CD4-positive, alpha-beta T cell treated with Interleukin-1 beta for 1 hour (primary cell): ENCODE results near the gene CIAO3.

Source experiments
- DNase-seq, 2 donors: peaks; one replicate each; pipeline ENCODE4 v3.0.0-alpha.2; 2020 to 2022

The CIAO3 gene

GRCh38 chr16:734208-734980 is 6.4 kb downstream of the CIAO3 start:
- DNase-seq: no peak

DNA sequence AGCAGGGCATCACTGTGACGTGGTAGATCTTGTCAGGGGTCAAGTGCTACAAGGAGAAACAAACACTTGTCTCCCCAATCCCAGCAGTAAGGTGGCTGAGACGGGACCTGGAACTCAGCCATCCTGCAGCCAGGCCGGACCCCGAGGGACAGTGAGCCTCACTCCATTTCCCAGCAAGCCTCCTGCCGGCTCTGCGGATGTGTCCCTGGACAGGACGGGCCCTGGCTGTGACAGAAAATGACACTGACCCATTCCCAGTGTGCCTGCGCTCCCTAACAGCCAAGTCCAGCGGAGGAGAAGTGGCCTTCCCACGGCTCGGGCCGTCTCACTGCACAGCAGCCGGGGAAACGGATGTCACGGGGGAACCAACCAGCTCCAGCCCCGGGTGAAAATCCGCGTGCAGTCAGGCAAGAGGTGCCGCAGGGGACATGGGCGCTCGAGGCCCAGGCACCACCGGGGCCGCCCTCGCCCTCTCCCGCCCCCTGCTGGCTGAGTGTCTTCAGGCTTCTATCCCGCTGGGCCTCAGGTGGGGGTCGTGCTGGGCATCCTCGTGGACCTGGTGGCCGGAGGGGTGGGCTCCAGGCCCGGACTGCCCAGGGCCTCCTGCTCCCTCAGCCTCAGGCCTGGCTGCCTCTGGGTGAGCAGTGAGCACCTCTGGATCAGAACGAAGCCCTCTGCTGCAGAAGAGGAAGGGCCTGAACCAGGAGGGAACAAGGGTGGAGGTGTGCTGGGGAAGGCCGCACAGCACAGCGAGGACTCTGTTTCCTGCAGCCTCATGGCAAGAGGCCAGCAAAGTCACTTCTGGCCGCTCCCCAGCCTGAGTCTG is 7.2 kb downstream of the CIAO3 start:
- DNase-seq: no peak

DNA sequence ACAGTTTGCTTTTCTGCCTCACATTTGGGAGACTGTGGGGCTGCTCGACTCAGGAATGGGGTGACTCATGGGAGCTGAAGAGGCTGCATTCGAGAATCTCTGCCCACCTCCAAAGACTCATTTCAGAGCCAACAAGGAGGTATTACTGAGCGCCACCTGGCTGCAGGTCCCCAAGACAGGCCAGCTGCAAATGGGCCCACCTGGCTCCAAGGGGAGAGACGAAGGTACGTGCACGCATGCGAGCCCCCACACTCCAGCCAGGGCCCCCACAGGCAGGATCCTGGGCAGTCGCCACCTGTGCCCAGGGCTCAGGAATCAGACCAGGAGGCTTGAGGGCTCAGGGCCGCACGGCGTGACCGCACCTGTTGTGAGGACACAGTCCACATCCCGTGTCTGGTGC is 7.9 kb downstream of the CIAO3 start:
- DNase-seq: no peak

DNA sequence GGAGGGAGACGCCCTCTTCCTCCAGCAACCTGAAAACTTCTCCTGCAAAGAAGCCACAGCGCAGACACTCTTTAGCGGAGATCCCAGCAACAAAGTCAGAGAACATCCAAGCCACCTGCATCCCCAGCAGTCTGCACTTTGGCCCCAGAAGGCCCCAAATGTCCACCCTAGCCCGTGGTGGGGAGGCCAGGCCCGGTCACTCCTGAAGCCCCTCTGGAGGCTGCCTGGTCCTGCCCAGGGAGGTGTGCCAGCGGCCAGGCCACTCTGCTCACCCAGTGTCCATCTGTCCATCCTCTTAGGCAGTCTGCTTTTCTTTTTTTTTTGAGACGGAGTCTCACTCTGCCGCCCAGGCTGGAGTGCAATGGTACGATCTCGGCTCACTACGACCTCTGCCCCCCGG is 8.5 kb downstream of the CIAO3 start:
- DNase-seq: no peak

DNA sequence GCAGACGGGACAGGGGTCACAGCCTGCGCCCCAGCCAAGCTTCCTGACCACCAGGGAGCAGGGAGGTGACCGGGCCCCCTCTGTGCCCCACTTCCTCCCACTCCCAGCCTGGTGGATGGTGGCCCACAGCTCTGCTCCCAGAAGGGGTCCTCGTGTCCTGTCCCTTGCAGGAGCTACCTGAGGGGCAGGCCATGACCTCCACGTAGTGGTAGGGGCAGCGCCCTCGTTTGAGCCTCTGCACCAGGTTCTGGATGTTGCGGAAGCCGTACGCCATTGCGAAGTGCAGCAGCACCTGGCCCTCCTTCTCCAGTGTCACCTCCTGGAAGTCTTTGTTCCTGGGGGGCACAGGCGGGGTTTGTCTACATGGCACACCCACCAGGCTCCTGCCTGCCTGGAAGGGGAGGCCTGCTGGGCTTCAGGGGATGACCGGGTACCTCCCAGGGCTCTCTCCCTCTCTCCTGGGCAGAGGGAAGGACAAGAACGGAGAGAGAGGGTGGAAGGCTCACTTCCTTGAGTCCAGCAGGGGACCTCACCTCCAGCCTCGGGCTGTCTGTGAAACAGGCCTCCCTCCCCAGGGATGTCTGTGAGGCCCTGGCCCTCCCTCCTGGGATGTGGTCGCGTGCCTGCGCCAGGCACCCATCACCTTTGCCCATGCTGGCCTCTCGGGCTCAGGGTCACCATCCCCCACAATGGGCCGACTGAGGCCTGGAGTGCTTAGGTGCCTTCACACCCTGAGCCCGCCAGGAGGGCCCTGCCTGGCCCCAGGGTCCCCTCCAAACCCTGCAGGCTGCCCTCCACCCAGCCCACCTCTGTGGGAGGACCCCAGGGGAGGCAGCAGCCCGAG is 9.9 kb downstream of the CIAO3 start:
- DNase-seq: no peak

- no peak for DNase-seq
Observed at GRCh38 chr16:729768-730665, 10.8 kb downstream of the CIAO3 start.

GRCh38 chr16:728890-729744 is 11.7 kb downstream of the CIAO3 start:
- DNase-seq: no peak

- peak; percentile 77 for DNase-seq
Observed at GRCh38 chr16:728131-728889, 12.5 kb downstream of the CIAO3 start.

- DNase-seq: peak; percentile 36 to 40
Observed at GRCh38 chr16:727291-727977, 13.4 kb downstream of the CIAO3 start.

DNA sequence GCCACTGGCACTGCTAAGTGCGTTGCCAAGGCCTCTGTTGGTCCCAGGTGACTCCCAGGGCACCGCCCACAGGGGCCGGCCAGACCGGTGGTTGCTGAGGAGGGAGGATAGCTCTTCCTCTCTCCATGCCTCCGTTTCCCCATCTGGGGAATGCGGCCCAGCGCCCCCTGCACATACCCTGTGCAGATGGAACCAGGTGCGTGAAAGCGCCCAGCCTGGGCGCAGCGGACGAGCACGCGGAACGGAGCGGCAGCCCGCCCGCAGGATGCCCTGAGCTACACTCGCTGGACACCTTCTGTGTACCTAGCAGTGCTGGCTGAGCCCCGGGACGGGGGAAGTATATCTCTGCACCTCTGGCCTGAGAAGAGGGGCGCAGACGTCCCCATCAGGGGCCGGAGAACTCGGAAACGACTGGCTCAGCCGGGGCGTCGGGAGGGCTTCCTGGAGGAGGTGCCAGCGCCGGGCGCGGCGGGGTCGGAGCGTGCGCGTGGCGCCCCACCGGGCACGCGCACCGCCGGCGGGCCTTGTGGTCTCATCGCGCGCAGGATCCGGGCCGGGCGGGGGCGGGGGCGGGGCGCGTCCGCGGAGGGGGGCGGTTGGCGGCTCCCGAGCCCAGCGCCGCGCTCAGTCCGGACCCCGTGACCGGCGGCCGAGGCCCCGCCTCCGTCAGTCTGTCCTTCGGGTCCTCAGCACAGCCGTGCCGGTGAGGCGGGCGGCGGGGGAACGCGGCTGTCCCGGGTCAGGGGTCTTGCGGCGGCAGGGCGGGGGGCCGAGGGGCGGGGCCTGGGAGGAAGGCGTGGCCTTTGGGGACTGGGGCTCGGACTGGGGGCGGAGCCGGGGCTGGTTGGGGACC is 14.1 kb downstream of the CIAO3 start, which contains the start of the genes CCDC78 and HAGHL:
Gene CCDC78 (minus strand): TSS at position 6 of the 853 bp plus-strand sequence. CDS start 76 bp downstream, outside the sequence.
Gene HAGHL (plus strand): TSS at position 669 of the 853 bp plus-strand sequence. CDS start 404 bp downstream, outside the sequence.
- DNase-seq: peak; percentile 68 to 75

GRCh38 chr16:726188-726437 is 14.7 kb downstream of the CIAO3 start:
- no peak for DNase-seq

- no peak for DNase-seq
Observed at GRCh38 chr16:725463-726187, 15.2 kb downstream of the CIAO3 start.

DNA sequence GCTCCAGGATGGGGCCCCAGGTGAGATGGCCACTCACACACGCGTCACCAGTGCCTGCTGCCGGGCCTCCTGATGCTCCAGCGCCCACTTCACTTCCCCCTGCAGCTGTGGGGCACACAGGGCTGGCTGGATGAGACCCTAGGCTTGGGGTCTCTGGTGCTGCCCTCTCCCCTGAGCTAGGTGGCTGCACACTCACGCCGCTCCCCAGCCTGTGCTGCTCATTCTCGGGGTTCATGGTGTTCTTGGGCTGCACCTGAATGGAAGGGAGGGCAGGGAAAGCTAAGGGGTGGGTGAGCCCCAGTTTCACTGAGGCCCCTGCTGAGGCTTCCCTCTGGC is 15.8 kb downstream of the CIAO3 start:
- DNase-seq: no peak

DNA sequence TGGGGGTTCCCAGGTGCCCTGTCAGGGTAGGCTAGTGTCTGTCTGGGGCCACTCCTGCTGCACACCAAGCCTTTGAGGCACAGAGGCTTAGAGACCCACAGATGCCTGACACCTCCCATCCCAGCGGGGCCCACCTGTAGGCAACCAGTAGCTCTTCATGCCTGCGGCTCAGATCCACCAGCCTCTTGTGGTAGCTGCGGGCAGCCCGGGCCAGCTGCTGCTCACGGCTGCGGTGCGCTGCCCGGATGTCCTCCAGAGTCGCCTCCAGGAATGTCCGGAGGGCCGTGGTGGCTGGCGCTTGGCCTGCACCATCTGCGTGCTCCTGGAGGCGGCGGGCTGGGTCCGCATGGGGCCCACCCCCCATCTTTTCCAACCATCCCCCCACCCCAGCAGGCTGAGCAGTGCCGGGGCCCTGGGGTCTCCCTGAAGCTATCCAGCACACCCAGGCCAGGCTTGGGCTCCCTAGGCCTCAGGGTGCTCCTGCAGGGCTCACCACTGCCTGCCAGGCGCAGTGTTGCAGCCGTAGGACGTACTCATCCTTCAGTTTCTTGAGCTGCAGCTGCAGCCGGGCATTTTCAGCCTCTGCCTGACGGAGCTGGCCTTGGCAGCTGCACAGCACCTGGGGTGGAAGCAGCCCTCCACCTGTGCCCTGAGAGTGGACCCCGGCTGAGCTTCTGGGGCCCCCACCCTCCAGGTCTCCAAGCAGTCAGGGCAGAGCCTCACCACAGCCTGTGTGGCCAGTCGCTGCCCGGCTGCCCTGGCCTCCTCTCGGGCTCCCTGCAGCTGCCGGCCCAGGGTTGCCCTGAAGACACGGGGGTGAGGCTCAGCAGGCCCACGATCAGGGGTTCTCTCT is 16.4 kb downstream of the CIAO3 start:
- DNase-seq: no peak

GRCh38 chr16:723695-724094 is 17.1 kb downstream of the CIAO3 start:
- DNase-seq: no peak

GRCh38 chr16:722835-723633 is 17.8 kb downstream of the CIAO3 start:
- DNase-seq: no peak
